ENCODE data around the gene FLVCR2.

DNA sequence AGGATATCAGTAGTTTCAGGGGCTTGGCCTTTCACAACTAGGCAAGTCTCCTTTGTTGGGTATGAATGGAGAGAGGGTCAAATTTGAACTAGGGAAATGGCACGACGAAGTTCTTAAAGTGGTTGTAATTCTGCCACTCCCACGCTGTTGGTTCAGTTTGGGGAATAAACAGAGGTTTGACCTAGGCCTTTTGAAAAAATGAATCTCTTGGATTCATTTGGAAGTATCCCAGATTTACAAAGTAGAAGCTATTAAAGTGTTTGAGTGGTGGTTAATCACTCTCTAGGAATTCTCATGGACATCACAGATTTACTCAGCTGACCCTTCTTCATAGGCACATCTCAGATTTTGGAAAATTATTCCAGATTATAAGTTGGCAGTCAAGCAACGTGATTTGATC lies 41.3 kb upstream of the FLVCR2 start:
- TF ChIP-seq POLR2A (IDR thresholded peaks at IDR 0.05) (no peak), POLR2AphosphoS5 (IDR thresholded peaks at IDR 0.05) (no peak), EP300 (IDR thresholded peaks at IDR 0.05) (no peak)
- TF ChIP-seq, protein P1, sequence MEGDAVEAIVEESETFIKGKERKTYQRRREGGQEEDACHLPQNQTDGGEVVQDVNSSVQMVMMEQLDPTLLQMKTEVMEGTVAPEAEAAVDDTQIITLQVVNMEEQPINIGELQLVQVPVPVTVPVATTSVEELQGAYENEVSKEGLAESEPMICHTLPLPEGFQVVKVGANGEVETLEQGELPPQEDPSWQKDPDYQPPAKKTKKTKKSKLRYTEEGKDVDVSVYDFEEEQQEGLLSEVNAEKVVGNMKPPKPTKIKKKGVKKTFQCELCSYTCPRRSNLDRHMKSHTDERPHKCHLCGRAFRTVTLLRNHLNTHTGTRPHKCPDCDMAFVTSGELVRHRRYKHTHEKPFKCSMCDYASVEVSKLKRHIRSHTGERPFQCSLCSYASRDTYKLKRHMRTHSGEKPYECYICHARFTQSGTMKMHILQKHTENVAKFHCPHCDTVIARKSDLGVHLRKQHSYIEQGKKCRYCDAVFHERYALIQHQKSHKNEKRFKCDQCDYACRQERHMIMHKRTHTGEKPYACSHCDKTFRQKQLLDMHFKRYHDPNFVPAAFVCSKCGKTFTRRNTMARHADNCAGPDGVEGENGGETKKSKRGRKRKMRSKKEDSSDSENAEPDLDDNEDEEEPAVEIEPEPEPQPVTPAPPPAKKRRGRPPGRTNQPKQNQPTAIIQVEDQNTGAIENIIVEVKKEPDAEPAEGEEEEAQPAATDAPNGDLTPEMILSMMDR (IDR thresholded peaks at IDR 0.05) = no peak
